ENCODE results near the gene NIPAL3.

Gene NIPAL3

DNA sequence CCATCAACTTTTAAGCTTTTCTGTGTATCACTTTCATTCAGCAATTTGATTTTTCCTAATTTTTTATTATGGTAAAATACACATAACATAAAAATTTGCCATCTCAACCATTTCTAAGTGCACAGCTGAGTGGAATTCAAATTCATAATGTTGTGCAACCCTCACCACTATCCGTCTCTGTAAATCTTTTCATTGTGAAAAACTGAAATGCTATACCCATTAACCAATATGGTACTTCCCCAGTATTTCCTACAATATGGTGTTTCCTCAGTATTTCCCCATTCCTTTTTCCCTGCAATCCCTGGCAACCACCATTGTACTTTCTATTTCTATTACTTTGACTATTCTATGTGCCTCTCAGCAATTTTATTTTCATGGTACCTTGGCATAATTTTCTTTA is 8.8 kb upstream of the NIPAL3 start:
- TF ChIP-seq, protein P1, sequence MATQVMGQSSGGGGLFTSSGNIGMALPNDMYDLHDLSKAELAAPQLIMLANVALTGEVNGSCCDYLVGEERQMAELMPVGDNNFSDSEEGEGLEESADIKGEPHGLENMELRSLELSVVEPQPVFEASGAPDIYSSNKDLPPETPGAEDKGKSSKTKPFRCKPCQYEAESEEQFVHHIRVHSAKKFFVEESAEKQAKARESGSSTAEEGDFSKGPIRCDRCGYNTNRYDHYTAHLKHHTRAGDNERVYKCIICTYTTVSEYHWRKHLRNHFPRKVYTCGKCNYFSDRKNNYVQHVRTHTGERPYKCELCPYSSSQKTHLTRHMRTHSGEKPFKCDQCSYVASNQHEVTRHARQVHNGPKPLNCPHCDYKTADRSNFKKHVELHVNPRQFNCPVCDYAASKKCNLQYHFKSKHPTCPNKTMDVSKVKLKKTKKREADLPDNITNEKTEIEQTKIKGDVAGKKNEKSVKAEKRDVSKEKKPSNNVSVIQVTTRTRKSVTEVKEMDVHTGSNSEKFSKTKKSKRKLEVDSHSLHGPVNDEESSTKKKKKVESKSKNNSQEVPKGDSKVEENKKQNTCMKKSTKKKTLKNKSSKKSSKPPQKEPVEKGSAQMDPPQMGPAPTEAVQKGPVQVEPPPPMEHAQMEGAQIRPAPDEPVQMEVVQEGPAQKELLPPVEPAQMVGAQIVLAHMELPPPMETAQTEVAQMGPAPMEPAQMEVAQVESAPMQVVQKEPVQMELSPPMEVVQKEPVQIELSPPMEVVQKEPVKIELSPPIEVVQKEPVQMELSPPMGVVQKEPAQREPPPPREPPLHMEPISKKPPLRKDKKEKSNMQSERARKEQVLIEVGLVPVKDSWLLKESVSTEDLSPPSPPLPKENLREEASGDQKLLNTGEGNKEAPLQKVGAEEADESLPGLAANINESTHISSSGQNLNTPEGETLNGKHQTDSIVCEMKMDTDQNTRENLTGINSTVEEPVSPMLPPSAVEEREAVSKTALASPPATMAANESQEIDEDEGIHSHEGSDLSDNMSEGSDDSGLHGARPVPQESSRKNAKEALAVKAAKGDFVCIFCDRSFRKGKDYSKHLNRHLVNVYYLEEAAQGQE (IDR thresholded peaks at IDR 0.05; ENCODE audit: low read depth), result no peak
- TF ChIP-seq MAX (IDR thresholded peaks at IDR 0.05), result no peak
- no peak for TF ChIP-seq EP300 (IDR thresholded peaks at IDR 0.05; ENCODE audit: borderline replicate concordance)
- no peak for TF ChIP-seq NFIC (IDR thresholded peaks at IDR 0.05)
- no peak for TF ChIP-seq CEBPB (IDR thresholded peaks at IDR 0.05)
- TF ChIP-seq EGR1 (IDR thresholded peaks at IDR 0.05), result no peak
- no peak for TF ChIP-seq TEAD4 (IDR thresholded peaks at IDR 0.05)
- TF ChIP-seq TCF12 (IDR thresholded peaks at IDR 0.05; ENCODE audit: low read depth), result no peak

DNA sequence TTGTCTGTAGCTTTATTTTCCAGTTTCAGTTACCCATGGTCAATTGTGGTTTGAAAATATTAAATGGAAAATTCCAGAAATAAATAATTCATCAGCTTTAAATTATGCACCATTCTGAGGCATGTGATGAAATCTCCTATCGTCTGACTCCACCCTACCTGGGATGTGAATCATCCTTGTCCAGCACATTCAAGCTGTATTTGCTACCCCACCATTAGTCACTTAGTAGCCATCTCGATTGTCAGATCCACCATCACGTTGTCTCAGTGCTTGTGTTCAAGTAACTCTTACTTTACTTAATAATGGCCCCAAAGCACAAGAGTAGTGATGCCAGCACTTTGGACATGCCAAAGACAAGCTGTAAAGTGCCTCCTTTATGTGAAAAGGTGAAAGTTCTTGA is 6.1 kb upstream of the NIPAL3 start:
- no peak for TF ChIP-seq EP300 (IDR thresholded peaks at IDR 0.05; ENCODE audit: borderline replicate concordance)
- no peak for TF ChIP-seq FOXM1 (IDR thresholded peaks at IDR 0.05; ENCODE audit: borderline replicate concordance, low read depth)
- TF ChIP-seq, protein P1 (IDR thresholded peaks at IDR 0.05; ENCODE audit: low read depth), result no peak
- TF ChIP-seq MAX (IDR thresholded peaks at IDR 0.05), result no peak
- no peak for TF ChIP-seq TCF12 (IDR thresholded peaks at IDR 0.05; ENCODE audit: low read depth)
- TF ChIP-seq TEAD4 (IDR thresholded peaks at IDR 0.05), result no peak
- TF ChIP-seq, protein P2, sequence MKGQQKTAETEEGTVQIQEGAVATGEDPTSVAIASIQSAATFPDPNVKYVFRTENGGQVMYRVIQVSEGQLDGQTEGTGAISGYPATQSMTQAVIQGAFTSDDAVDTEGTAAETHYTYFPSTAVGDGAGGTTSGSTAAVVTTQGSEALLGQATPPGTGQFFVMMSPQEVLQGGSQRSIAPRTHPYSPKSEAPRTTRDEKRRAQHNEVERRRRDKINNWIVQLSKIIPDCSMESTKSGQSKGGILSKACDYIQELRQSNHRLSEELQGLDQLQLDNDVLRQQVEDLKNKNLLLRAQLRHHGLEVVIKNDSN (IDR thresholded peaks at IDR 0.05), result no peak
- no peak for TF ChIP-seq ZBTB7A (IDR thresholded peaks at IDR 0.05; ENCODE audit: low read depth)
- TF ChIP-seq CEBPB (IDR thresholded peaks at IDR 0.05), result no peak
- no peak for TF ChIP-seq EGR1 (IDR thresholded peaks at IDR 0.05)
- no peak for TF ChIP-seq YY1 (IDR thresholded peaks at IDR 0.05; ENCODE audit: low read depth)
- TF ChIP-seq CREB1 (IDR thresholded peaks at IDR 0.05; ENCODE audit: low read depth), result no peak
- TF ChIP-seq RAD21 (IDR thresholded peaks at IDR 0.05; ENCODE audit: low read depth), result no peak
- no peak for TF ChIP-seq NFIC (IDR thresholded peaks at IDR 0.05)
- TF ChIP-seq TAF1 (IDR thresholded peaks at IDR 0.05; ENCODE audit: low read depth), result no peak

- TF ChIP-seq TEAD4 (IDR thresholded peaks at IDR 0.05) (no peak), CREB1 (IDR thresholded peaks at IDR 0.05; ENCODE audit: low read depth) (no peak)
Measured at GRCh38 chr1:24410750-24411149, 4.9 kb upstream of the NIPAL3 start.

DNA sequence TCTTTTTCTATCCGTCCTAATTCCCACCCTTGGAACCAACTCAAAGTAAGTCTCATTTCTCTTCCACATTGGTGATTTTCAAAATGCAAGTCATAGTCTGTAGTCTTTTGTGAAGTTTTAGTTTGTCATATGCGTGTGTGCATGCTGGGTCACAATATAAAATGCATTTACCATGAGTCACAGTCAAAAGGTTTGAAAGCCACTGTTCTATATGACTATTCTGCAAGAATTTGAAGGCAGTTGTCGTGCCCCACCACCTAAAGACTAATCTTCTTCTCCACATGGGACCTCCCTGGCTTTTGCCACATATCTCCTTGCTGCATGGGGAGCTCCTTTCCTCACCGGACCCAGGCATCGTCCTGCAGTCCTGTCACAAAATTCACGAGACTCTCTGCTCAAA is 3.6 kb upstream of the NIPAL3 start:
- TF ChIP-seq TEAD4 (IDR thresholded peaks at IDR 0.05), result no peak
- TF ChIP-seq ZBTB7A (IDR thresholded peaks at IDR 0.05; ENCODE audit: low read depth), result no peak
- TF ChIP-seq CREB1 (IDR thresholded peaks at IDR 0.05; ENCODE audit: low read depth), result no peak
- no peak for TF ChIP-seq RAD21 (IDR thresholded peaks at IDR 0.05; ENCODE audit: low read depth)
- no peak for TF ChIP-seq TAF1 (IDR thresholded peaks at IDR 0.05; ENCODE audit: low read depth)
- TF ChIP-seq, protein P2 (IDR thresholded peaks at IDR 0.05), result no peak

GRCh38 chr1:24412408-24412807 is 3.2 kb upstream of the NIPAL3 start:
- TF ChIP-seq TEAD4 (IDR thresholded peaks at IDR 0.05) (no peak), FOXM1 (IDR thresholded peaks at IDR 0.05; ENCODE audit: borderline replicate concordance, low read depth) (no peak), TCF12 (IDR thresholded peaks at IDR 0.05; ENCODE audit: low read depth) (no peak), EGR1 (IDR thresholded peaks at IDR 0.05) (no peak), EP300 (IDR thresholded peaks at IDR 0.05; ENCODE audit: borderline replicate concordance) (no peak), YY1 (IDR thresholded peaks at IDR 0.05; ENCODE audit: low read depth) (no peak)
- TF ChIP-seq, protein P2 (IDR thresholded peaks at IDR 0.05), result no peak

DNA sequence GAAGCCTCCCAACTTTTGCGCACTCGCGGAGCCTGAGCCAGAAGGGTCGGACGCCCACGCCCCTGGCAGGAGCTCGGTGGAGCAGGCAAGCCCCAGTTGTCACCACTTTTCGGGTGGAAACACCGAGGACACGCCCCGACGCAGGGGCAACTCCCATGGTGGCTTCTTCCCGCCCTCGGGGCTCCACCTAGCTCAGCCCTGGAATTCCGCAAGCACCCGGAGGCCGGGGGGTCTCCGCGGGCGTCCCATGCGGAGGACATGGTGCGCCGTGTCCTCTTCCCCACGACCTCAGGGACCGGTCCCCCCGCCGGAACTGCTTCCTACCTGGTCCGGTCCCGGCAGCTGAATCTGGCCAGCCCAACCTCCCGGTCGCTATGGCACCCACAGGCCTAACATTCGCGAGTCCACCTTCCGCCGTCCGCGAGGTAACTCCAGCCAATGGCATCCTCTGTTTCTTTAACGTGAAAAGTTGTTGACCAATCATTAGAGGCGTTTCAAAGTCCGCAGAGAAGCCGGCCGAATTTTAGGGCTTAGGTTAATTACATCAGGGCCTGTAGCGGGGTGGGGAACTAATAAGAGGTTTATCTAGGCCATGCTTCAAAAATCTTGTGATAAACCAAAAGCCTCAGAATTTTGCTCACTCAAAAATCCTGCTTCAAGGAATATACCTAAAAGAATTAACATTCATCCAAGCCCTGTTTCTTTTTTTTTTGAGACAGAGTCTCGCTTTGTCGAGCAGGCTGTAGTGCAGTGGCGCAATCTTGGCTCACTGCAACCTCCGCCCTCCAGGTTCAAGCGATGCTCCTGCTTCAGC is 2.0 kb upstream of the NIPAL3 start, which contains the start of gene STPG1:
TSS of gene STPG1 (minus strand) at position 433 of the 814 bp plus-strand sequence. CDS start 12,394 bp downstream, outside the sequence.
- TF ChIP-seq NFIC (IDR thresholded peaks at IDR 0.05), result no peak
- TF ChIP-seq EGR1 (IDR thresholded peaks at IDR 0.05), result peak; percentile 56
- TF ChIP-seq TEAD4 (IDR thresholded peaks at IDR 0.05), result no peak
- no peak for TF ChIP-seq TAF1 (IDR thresholded peaks at IDR 0.05; ENCODE audit: low read depth)
- no peak for TF ChIP-seq CREB1 (IDR thresholded peaks at IDR 0.05; ENCODE audit: low read depth)
- TF ChIP-seq, protein P2 (IDR thresholded peaks at IDR 0.05), result no peak
- peak; percentile 59 for TF ChIP-seq ZBTB7A (IDR thresholded peaks at IDR 0.05; ENCODE audit: low read depth)
- no peak for TF ChIP-seq CEBPB (IDR thresholded peaks at IDR 0.05)
- TF ChIP-seq TCF12 (IDR thresholded peaks at IDR 0.05; ENCODE audit: low read depth), result no peak
- no peak for TF ChIP-seq RAD21 (IDR thresholded peaks at IDR 0.05; ENCODE audit: low read depth)
- peak; percentile 48 for TF ChIP-seq YY1 (IDR thresholded peaks at IDR 0.05; ENCODE audit: low read depth)
- TF ChIP-seq, protein P1 (IDR thresholded peaks at IDR 0.05; ENCODE audit: low read depth), result no peak
- no peak; the same call in 1 of the 2 replicates for TF ChIP-seq MAX (IDR thresholded peaks at IDR 0.05)
- TF ChIP-seq FOXM1 (IDR thresholded peaks at IDR 0.05; ENCODE audit: borderline replicate concordance, low read depth), result no peak
- no peak for TF ChIP-seq EP300 (IDR thresholded peaks at IDR 0.05; ENCODE audit: borderline replicate concordance)

Measured in Ishikawa (cell line).